ENCODE results near the gene NR6A1. TPM values are rescaled to one million over a fixed set of nuclear protein-coding genes. Genes with fewer than 3 reads are reported as not detected.
"Not testable (repeated sequence)": the region's sequence is repeated elsewhere in the genome, so short reads cannot be mapped to it uniquely, and the experiment has no call there.

The NR6A1 gene
- total RNA-seq, 4 donors from 2014 or later, result 9.7 to 14.6 (median 12.5) TPM

DNA sequence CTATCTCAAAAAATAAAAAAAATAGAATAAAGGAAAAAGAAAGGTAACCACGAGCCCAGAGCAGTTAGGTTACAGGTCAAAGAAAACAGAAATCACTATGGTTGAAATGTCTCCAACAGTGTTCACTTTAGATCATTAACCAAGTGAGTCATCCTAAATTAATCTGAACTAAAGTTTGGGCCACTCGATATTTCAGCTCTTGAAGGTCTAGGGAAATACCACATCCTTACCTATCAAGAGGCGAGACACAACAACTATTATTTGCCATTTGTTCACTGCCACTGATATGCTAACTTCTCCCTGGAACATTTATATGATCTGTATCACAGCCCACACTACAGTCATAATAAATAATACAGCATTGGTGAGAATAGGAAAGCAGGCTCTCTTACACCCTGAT lies 152.6 kb downstream of the NR6A1 start:
- no peak overlapping the region for H3K27ac ChIP-seq
- no peak overlapping the region for H3K4me3 ChIP-seq
- in situ Hi-C loops (cut with MboI; ENCODE audit: low pct_ligation_motif_present in 1 of 4, low pct_unique_long_range_greater_than_20kb in 1 of 4, low sequenced_read_pairs in 3 of 4) (loop anchor here in 3 of 4 donors (5.0 to 10.0 kb wide), 2 partner anchors 86 to 94 kb away; no protein-coding TSS in a partner anchor), intact Hi-C loops (cut with DNase I; ENCODE audit: low total_unique reads) (no loop called here)
- no peaks in the 10 kb centered on the region for H3K9me3 ChIP-seq
- 53 to 58% methylated on average over 3 of the region's 3 CpGs for WGBS, 2 donors (ENCODE audit: low coverage in 1 of 2)
- no peaks in the 10 kb centered on the region for H3K27me3 ChIP-seq
- no peaks in the 10 kb centered on the region for H3K36me3 ChIP-seq
- H3K4me1 ChIP-seq, result peaks cover 0 to 7% (median 3%) of the 10 kb centered on the region in 4 donors
- no peak for DNase-seq
- TF ChIP-seq POLR2A (IDR thresholded peaks at IDR 0.05) (no peak), CTCF (IDR thresholded peaks at IDR 0.05) (no peak), EP300 (IDR thresholded peaks at IDR 0.05; ENCODE audit: low read depth) (no peak), POLR2AphosphoS5 (IDR thresholded peaks at IDR 0.05) (no peak)

GRCh38 chr9:124617477-124618141 lies 153.5 kb downstream of the NR6A1 start:
- no peaks in the 10 kb centered on the region for H3K9me3 ChIP-seq
- H3K4me1 ChIP-seq, result peaks cover 0 to 7% (median 3%) of the 10 kb centered on the region in 4 donors
- intact Hi-C loops (cut with DNase I; ENCODE audit: low total_unique reads), result loop anchor here (1.0 kb wide), 1 partner anchor 94 kb away; no protein-coding TSS in a partner anchor
- H3K36me3 ChIP-seq, result no peaks in the 10 kb centered on the region
- peak; percentile 83 for DNase-seq
- WGBS, 2 donors (ENCODE audit: low coverage in 1 of 2), result 15 to 31% methylated on average over 3 of the region's 3 CpGs
- H3K27ac ChIP-seq, result no peak overlapping the region
- H3K27me3 ChIP-seq, result no peaks in the 10 kb centered on the region
- in situ Hi-C loops (cut with MboI; ENCODE audit: low pct_ligation_motif_present in 1 of 4, low pct_unique_long_range_greater_than_20kb in 1 of 4, low sequenced_read_pairs in 3 of 4), result loop anchor here in 3 of 4 donors (5.0 to 10.0 kb wide), 2 partner anchors 87 to 95 kb away; no protein-coding TSS in a partner anchor
- TF ChIP-seq CTCF (IDR thresholded peaks at IDR 0.05), result peak; percentile 82 to 89 (median 87)
- TF ChIP-seq EP300 (IDR thresholded peaks at IDR 0.05; ENCODE audit: low read depth), result no peak
- TF ChIP-seq POLR2AphosphoS5 (IDR thresholded peaks at IDR 0.05), result no peak
- no peak overlapping the region for H3K4me3 ChIP-seq

DNA sequence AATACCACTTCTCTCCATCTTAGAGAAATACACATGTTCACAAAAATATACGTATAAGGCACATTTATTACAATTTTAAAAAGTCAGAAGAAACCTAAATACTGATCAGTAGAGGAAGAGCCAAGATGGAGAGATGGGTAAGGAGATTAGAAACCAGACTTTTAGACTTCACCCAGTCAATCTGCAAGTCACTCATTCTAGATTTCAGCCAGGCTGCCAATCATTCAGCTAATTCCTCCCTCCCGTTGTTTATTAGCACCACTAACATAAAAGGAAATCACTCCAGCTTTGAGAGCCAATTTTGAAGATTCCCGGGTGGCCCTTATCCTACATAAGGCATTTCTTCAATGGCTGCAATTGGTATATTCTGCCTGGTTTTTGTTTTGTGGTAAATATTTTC lies 154.2 kb downstream of the NR6A1 start:
- Histone ChIP-seq H3K36me3 (no peaks in the 10 kb centered on the region), H3K9me3 (no peaks in the 10 kb centered on the region), H3K27ac (no peak overlapping the region), H3K4me3 (no peak overlapping the region), H3K27me3 (no peaks in the 10 kb centered on the region), H3K4me1 (peaks cover 0 to 7% (median 3%) of the 10 kb centered on the region in 4 donors)
- TF ChIP-seq EP300 (IDR thresholded peaks at IDR 0.05; ENCODE audit: low read depth), result no peak
- intact Hi-C loops (cut with DNase I; ENCODE audit: low total_unique reads), result loop anchor here (1.0 kb wide), 1 partner anchor 94 kb away; no protein-coding TSS in a partner anchor
- in situ Hi-C loops (cut with MboI; ENCODE audit: low pct_ligation_motif_present in 1 of 4, low pct_unique_long_range_greater_than_20kb in 1 of 4, low sequenced_read_pairs in 3 of 4), result loop anchor here in 3 of 4 donors (5.0 to 10.0 kb wide), 2 partner anchors 88 to 95 kb away; no protein-coding TSS in a partner anchor
- DNase-seq, result no peak
- 62 to 63% methylated on average over 3 of the region's 3 CpGs for WGBS, 2 donors (ENCODE audit: low coverage in 1 of 2)

DNA sequence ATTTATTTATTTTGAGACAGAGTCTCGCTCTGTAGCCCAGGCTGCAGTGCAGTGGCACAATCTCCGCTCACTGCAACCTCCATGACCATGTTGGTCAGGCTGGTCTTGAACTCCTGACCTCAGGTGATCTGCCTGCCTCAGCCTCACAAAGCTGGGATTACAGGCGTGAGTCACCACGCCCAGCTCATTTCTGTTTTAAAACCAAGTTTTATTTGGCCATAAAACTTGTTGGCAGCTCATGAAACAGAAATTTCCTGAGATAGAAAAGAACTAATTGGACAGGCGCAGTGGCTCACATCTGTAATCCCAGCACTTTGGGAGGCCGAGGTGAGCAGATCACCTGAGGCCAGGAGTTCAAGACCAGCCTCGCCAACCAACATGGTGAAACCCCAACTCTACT lies 155.3 kb downstream of the NR6A1 start:
- intact Hi-C loops (cut with DNase I; ENCODE audit: low total_unique reads); H3K27ac ChIP-seq; H3K36me3 ChIP-seq; H3K4me3 ChIP-seq; H3K27me3 ChIP-seq; H3K9me3 ChIP-seq; H3K4me1 ChIP-seq: not testable (repeated sequence)
- DNase-seq, result peak; percentile 61
- in situ Hi-C loops (cut with MboI; ENCODE audit: low pct_ligation_motif_present in 1 of 4, low pct_unique_long_range_greater_than_20kb in 1 of 4, low sequenced_read_pairs in 3 of 4), result loop anchor here in 3 of 4 donors (5.0 to 10.0 kb wide), 2 partner anchors 89 to 96 kb away; no protein-coding TSS in a partner anchor
- WGBS, 2 donors (ENCODE audit: low coverage in 1 of 2), result 48 to 55% methylated on average over 5 to 7 of the region's 7 CpGs

- intact Hi-C loops (cut with DNase I; ENCODE audit: low total_unique reads) (no loop called here), in situ Hi-C loops (cut with MboI; ENCODE audit: low pct_ligation_motif_present in 1 of 4, low pct_unique_long_range_greater_than_20kb in 1 of 4, low sequenced_read_pairs in 3 of 4) (loop anchor here in 3 of 4 donors (5.0 to 10.0 kb wide), 2 partner anchors 90 to 97 kb away; no protein-coding TSS in a partner anchor)
- no peaks in the 10 kb centered on the region for H3K9me3 ChIP-seq
- H3K27me3 ChIP-seq, result no peaks in the 10 kb centered on the region
- DNase-seq, result no peak
- H3K4me1 ChIP-seq, result peaks cover 0 to 7% (median 3%) of the 10 kb centered on the region in 4 donors
- WGBS, 2 donors (ENCODE audit: low coverage in 1 of 2), result 80 to 82% methylated on average over 2 of the region's 2 CpGs
- H3K27ac ChIP-seq, result no peak overlapping the region
- no peak for TF ChIP-seq POLR2AphosphoS5 (IDR thresholded peaks at IDR 0.05)
- TF ChIP-seq POLR2A (IDR thresholded peaks at IDR 0.05), result no peak
- no peak for TF ChIP-seq CTCF (IDR thresholded peaks at IDR 0.05)
- no peak for TF ChIP-seq EP300 (IDR thresholded peaks at IDR 0.05; ENCODE audit: low read depth)
- H3K36me3 ChIP-seq, result no peaks in the 10 kb centered on the region
- no peak overlapping the region for H3K4me3 ChIP-seq
Observed at GRCh38 chr9:124615100-124615742, 155.9 kb downstream of the NR6A1 start.
